Neural crest cell (in vitro differentiated cells): Measurements from ENCODE around the gene IQCE. TPM values are rescaled to one million over a fixed set of nuclear protein-coding genes. Genes with fewer than 3 reads are reported as not detected.

Experiments
- DNase-seq: peaks from one replicate; pipeline ENCODE4 v3.0.0; 2021; ENCODE audit warnings: low read depth, mixed read lengths, low spot score
- H3K27ac Mint-ChIP-seq: one replicate; pipeline ENCODE4 v1.8.0; 2021; ENCODE audit warnings: mild to moderate bottlenecking, mixed read lengths; ENCODE audit not compliant: unreplicated experiment
- H3K27me3 Mint-ChIP-seq: 2 replicates; pipeline ENCODE4 v1.8.0; 2021; ENCODE audit warnings: low read depth, mild to moderate bottlenecking, mixed read lengths
- H3K36me3 Mint-ChIP-seq: 2 replicates; pipeline ENCODE4 v1.8.0; 2021; ENCODE audit warnings: low read depth, mild to moderate bottlenecking, mixed read lengths
- H3K4me1 Mint-ChIP-seq: 2 replicates; pipeline ENCODE4 v1.8.0; 2021; ENCODE audit warnings: mixed read lengths
- H3K4me3 Mint-ChIP-seq: one replicate; pipeline ENCODE4 v1.8.0; 2021; ENCODE audit warnings: mild to moderate bottlenecking, mixed read lengths
- H3K9me3 Mint-ChIP-seq: 2 replicates; pipeline ENCODE4 v1.8.0; 2021; ENCODE audit warnings: mixed read lengths
- CTCF ChIP-seq: fragments of 200-600 bp; sonication (generic); conservative IDR thresholded peaks from 2 replicates; pipeline ENCODE4 v1.5.0; 2021; ENCODE audit warnings: antibody characterized with exemption, mild to moderate bottlenecking
- total RNA-seq: library from RNA; stranded (reverse); gene quantifications from 2 replicates; pipeline ENCODE4 v1.2.1, GENCODE V29; 2021

IQCE gene
- total RNA-seq, 1 donor from 2014 or later = 22.4 TPM

DNA sequence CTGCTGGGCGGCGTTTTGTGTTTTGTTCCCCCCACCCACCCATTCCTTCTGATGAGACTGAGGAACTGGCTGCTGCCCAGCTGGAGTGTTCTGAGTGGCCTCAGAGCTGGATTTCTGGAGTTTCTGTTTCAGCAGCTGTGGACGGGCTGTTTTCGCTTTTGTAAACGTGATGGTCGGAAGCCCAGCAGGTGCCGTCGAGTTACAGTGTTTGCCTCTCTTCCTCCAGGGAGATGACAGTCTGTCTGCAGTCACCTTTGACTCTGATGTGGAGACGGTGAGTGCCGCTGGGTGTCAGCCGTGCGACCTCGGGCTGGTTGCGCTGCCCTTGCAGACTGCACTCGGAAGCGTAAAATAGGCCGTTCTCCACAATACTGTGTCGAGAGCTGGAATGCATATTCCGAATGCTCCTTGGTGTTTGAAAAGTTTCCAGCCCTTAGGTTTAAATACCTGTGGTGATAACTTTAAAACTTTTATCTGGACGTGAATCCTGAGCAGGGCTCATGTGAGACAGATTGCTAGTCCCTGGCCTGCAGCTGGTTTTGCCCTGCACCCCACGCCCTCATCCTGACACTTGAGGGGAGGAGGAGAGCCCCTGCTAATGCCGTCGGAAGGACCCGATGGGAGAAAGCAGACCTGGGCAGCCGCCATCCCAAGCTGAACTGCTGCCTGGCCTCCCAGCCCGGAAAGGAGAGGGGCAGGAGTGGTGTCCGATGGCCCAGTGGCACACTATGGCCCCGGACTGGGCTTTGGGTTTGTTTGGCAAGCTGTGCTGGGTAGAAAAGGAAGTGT lies 8.3 kb downstream of the IQCE start:
- no peaks in the 10 kb centered on the region for H3K27me3 Mint-ChIP-seq
- H3K36me3 Mint-ChIP-seq = no peaks in the 10 kb centered on the region
- TF ChIP-seq CTCF = no peak
- peaks cover 34% of the 10 kb centered on the region for H3K4me1 Mint-ChIP-seq
- no peak overlapping the region for H3K4me3 Mint-ChIP-seq
- H3K9me3 Mint-ChIP-seq = no peaks in the 10 kb centered on the region
- H3K27ac Mint-ChIP-seq = no peak overlapping the region
- DNase-seq = no peak

DNA sequence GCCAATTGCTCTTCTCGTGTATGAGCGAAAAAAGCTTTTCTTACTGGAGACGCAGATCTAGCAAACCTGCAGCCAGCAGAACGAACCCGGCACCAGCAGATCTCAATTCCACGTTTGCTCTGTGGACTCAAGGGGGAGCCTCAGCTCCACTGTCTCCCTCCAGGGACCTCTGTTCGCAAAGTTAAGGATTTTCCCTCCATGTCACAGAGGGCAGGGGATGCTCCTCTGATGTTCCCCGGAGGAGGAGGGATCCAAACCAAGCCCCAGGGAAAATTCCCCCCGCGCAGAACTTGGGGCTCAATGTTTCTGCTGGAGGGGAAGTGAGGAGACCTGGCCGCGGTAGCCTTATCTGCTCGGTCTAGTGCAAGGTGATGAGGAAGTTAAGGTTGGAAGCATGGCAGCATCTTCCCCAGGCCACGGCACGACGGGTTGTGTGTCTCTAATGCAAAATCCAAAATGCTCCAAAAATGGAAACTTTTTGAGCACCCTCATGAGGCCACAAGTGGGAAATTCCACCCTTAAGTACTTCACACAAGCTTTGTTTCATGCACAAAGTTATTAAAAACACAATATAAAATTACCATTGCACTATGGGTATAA lies 9.0 kb downstream of the IQCE start:
- Mint-ChIP-seq H3K27me3 (no peaks in the 10 kb centered on the region), H3K27ac (no peak overlapping the region), H3K36me3 (no peaks in the 10 kb centered on the region), H3K9me3 (no peaks in the 10 kb centered on the region), H3K4me1 (peaks cover 34% of the 10 kb centered on the region), H3K4me3 (no peak overlapping the region)
- peak; percentile 57 for TF ChIP-seq CTCF
- DNase-seq = no peak

DNA sequence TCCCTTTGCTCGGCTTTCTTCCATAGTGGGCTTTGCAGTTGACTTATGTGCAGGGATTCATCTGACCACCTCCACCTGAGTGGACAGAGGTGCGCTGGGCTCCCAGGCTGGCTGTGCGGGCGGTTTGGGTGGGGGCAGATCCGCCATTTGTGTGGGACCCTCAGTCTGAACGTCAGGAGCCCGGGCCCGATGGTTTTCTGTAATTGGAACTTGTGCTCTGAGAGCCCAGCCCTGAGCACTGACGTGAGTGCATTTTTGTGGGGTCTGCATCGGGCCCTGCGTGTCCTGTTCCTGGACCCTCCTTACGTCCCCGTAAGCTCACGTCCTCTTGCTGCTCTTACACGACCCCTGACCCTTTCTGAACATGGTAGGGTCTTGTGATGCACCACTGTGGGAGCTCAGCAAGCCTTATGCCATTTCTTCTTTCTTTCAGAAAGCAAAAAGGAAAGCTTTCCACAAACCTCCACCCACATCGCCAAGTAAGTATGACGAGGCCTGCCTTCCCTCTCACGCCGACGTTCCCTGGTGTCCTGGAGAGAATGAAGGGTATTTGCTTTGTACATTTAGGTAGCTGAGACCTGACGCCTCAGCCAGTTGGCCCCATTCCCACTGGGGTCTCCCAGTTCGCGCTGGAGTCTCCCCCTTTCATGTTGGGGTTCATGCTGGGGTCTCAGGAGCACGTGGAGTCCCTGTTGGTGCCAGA lies 9.9 kb downstream of the IQCE start:
- no peak for TF ChIP-seq CTCF
- Mint-ChIP-seq H3K36me3 (no peaks in the 10 kb centered on the region), H3K27ac (no peak overlapping the region), H3K9me3 (no peaks in the 10 kb centered on the region), H3K27me3 (no peaks in the 10 kb centered on the region), H3K4me1 (peaks cover 34% of the 10 kb centered on the region), H3K4me3 (no peak overlapping the region)
- no peak for DNase-seq

DNA sequence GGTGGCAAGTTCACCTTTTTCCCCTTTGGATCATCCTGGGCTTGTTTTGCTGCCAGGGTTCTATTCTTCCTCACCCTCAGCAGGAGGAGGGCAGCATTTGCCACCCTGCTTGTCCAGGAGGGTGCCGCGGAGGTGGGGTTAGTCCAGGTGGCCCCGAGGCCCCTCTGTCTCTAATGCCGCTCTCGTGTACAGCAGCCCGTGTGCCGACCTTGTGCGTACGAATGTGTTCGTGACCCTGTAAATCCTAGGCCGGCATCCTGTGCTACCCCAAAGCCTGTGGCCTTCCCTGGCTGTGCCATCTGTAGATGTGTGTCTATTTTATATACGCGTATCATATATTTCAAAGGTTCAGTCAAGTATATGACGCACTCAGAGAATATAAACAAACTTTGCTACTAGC lies 10.6 kb downstream of the IQCE start:
- Mint-ChIP-seq H3K4me3 (no peak overlapping the region), H3K36me3 (peaks cover 2% of the 10 kb centered on the region), H3K27me3 (no peaks in the 10 kb centered on the region), H3K27ac (no peak overlapping the region), H3K9me3 (no peaks in the 10 kb centered on the region), H3K4me1 (peaks cover 34% of the 10 kb centered on the region)
- DNase-seq = no peak
- no peak for TF ChIP-seq CTCF

GRCh38 chr7:2570021-2570420 lies 11.2 kb downstream of the IQCE start:
- DNase-seq = no peak
- no peak for TF ChIP-seq CTCF
- Mint-ChIP-seq H3K9me3 (no peaks in the 10 kb centered on the region), H3K27ac (peak overlapping the region; percentile 6), H3K4me3 (no peak overlapping the region), H3K4me1 (peaks cover 34% of the 10 kb centered on the region), H3K27me3 (no peaks in the 10 kb centered on the region), H3K36me3 (peaks cover 5% of the 10 kb centered on the region)
